Tibial nerve (tissue), 4 donors: ENCODE measurements around the gene CMTR2. TPM values are rescaled to one million over a fixed set of nuclear protein-coding genes. Genes with fewer than 3 reads are reported as not detected.
A peak's percentile ranks its signal among the peaks of the same experiment; 100 is the strongest.
"Not testable (repeated sequence)": the region's sequence is repeated elsewhere in the genome, so short reads cannot be mapped to it uniquely, and the experiment has no call there.

ENCODE experiments used
- DNase-seq, 2 donors: peaks; one replicate each; pipeline ENCODE4 v3.0.0-alpha.2; 2019; ENCODE audit warnings: low spot score in 2 of 2
- H3K27ac ChIP-seq, 4 donors: fragments of 200-600 bp; sonication (generic) in 3 of 4; one replicate each; pipeline ENCODE4 v1.5.1; 2017 to 2019; ENCODE audit warnings: mild to moderate bottlenecking in 1 of 4
- H3K27me3 ChIP-seq, 2 donors: fragments of 200-600 bp; sonication (generic) in 1 of 2; one replicate each; pipeline versions ENCODE4 v1.5.1 to v1.6.0; 2017 to 2019
- H3K36me3 ChIP-seq, 3 donors: fragments of 200-600 bp; sonication (generic); one replicate each; pipeline ENCODE4 v1.5.1; 2018 to 2019
- H3K4me1 ChIP-seq, 4 donors: fragments of 200-600 bp; sonication (generic) in 3 of 4; one replicate each; pipeline ENCODE4 v1.5.1; 2017 to 2019
- H3K4me3 ChIP-seq, 4 donors: fragments of 200-600 bp; sonication (generic) in 3 of 4; one replicate each; pipeline ENCODE4 v1.5.1; 2017 to 2019; ENCODE audit warnings: mild to moderate bottlenecking in 1 of 4, moderate library complexity in 1 of 4
- H3K9me3 ChIP-seq, 4 donors: fragments of 200-600 bp; sonication (generic) in 3 of 4; one replicate each; pipeline ENCODE4 v1.5.1; 2017 to 2019
- CTCF ChIP-seq, 5 experiments: fragments of 200-600 bp in 3 of 5; fragments of 450-650 bp in 2 of 5; sonication (generic) in 3 of 5; IDR thresholded peaks; one replicate each; pipeline ENCODE4 v1.5.1; 2016 to 2019; ENCODE audit warnings: antibody characterized with exemption in 5 of 5, mild to moderate bottlenecking in 3 of 5, moderate library complexity in 2 of 5
- EP300 ChIP-seq, 2 donors: sonication (generic); formaldehyde crosslinking; IDR thresholded peaks; one replicate each; pipeline ENCODE4 v1.6.1; 2017; ENCODE audit warnings: antibody characterized with exemption in 2 of 2, mild to moderate bottlenecking in 1 of 2
- POLR2A ChIP-seq, 2 donors: fragments of 450-650 bp; IDR thresholded peaks; one replicate each; pipeline ENCODE4 v1.6.1; 2017; ENCODE audit warnings: antibody characterized with exemption in 2 of 2, mild to moderate bottlenecking in 2 of 2, moderate library complexity in 2 of 2
- WGBS, 2 donors: methylation state at CpG; one replicate each; pipeline ENCODE4 v1.1.5; 2018; 5-methylcytosine and 5-hydroxymethylcytosine counted together
- total RNA-seq, 4 donors: library from RNA; depleted of rRNA; stranded (reverse); fragments of >200 nt; gene quantifications; one replicate each; pipeline ENCODE4 v1.1.0, GENCODE V29; 2016

The CMTR2 gene
- total RNA-seq, 4 donors from 2014 or later: 17.1 to 31.4 (median 22.2) TPM

DNA sequence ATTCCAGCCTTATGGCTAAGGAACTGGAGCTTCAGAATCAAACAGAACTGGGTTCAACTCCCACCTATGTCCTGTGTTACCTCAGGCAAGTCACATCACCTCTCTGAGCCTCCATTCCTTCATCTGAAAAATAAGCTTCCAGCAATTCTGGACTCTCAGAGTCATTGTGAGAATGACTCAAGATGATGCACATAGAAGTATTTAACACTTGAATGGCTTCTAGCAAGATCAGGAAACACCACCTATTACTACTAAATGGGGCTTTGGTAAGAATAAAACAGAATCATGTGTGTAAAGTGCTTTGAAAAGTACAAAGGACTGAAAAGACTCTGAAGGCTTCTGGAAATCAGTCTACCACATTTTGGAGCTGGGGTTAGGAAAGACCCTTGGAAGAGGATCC, 38.5 kb upstream of the CMTR2 start:
- TF ChIP-seq CTCF (IDR thresholded peaks at IDR 0.05) (no peak), EP300 (IDR thresholded peaks at IDR 0.05) (no peak), POLR2A (IDR thresholded peaks at IDR 0.05) (no peak)
- Histone ChIP-seq H3K9me3 (peaks cover 0 to 8% (median 3%) of the 10 kb centered on the region in 4 donors), H3K4me3 (no peak overlapping the region), H3K4me1 (no peaks in the 10 kb centered on the region), H3K36me3 (no peaks in the 10 kb centered on the region), H3K27me3 (no peaks in the 10 kb centered on the region), H3K27ac (no peak overlapping the region)
- DNase-seq: no peak

- H3K27me3 ChIP-seq: no peaks in the 10 kb centered on the region
Observed at GRCh38 chr16:71319999-71320398, 30.8 kb upstream of the CMTR2 start.

GRCh38 chr16:71315269-71315668, 26.1 kb upstream of the CMTR2 start:
- 24 to 41% methylated on average over 3 of the region's 3 CpGs for WGBS, 2 donors
- TF ChIP-seq POLR2A (IDR thresholded peaks at IDR 0.05) (no peak), EP300 (IDR thresholded peaks at IDR 0.05) (no peak), CTCF (IDR thresholded peaks at IDR 0.05) (no peak)
- no peaks in the 10 kb centered on the region for H3K4me1 ChIP-seq
- H3K27me3 ChIP-seq: no peaks in the 10 kb centered on the region
- H3K4me3 ChIP-seq: no peak overlapping the region
- H3K36me3 ChIP-seq: no peaks in the 10 kb centered on the region
- H3K9me3 ChIP-seq: no peaks in the 10 kb centered on the region
- DNase-seq: no peak
- no peak overlapping the region for H3K27ac ChIP-seq

More at GRCh38 chr16:71319999-71320398, 30.8 kb upstream of the CMTR2 start:
- 59 to 74% methylated on average over 4 of the region's 4 CpGs for WGBS, 2 donors
- TF ChIP-seq EP300 (IDR thresholded peaks at IDR 0.05) (no peak), CTCF (IDR thresholded peaks at IDR 0.05) (no peak), POLR2A (IDR thresholded peaks at IDR 0.05) (no peak)
- Histone ChIP-seq H3K9me3 (no peaks in the 10 kb centered on the region), H3K36me3 (no peaks in the 10 kb centered on the region), H3K27ac (no peak overlapping the region), H3K4me3 (no peak overlapping the region), H3K4me1 (no peaks in the 10 kb centered on the region)
- DNase-seq: no peak

DNA sequence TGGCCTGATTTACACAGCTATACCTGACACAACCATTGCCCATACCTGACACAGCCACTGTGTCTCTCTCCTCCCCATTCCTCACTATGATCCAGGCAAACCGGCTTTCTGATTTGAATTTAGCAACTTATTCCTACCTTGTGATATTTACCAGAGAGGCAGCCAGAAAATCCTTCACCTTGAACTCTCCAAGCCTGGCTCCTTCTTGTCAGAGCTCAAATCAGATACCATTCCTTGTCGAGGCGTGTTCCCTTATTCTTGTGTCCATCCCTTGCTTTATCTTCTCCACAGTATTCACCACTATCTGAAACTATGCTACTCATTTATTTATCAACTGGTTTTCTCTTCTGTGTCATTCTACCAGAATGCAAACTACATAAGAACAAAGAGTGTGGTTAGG, 24.4 kb upstream of the CMTR2 start:
- not testable (repeated sequence) for H3K9me3 ChIP-seq, H3K27me3 ChIP-seq, H3K4me3 ChIP-seq, H3K4me1 ChIP-seq, DNase-seq, H3K27ac ChIP-seq, H3K36me3 ChIP-seq
- 66 to 74% methylated on average over 3 of the region's 3 CpGs for WGBS, 2 donors

GRCh38 chr16:71311553-71312158, 22.5 kb upstream of the CMTR2 start:
- Histone ChIP-seq H3K4me3 (no peak overlapping the region), H3K4me1 (no peaks in the 10 kb centered on the region), H3K27ac (no peak overlapping the region), H3K27me3 (no peaks in the 10 kb centered on the region), H3K9me3 (no peaks in the 10 kb centered on the region), H3K36me3 (no peaks in the 10 kb centered on the region)
- TF ChIP-seq CTCF (IDR thresholded peaks at IDR 0.05): peak; percentile 49 to 70 (median 61)
- no peak for TF ChIP-seq POLR2A (IDR thresholded peaks at IDR 0.05)
- no peak for TF ChIP-seq EP300 (IDR thresholded peaks at IDR 0.05)
- 18 to 28% methylated on average over 7 of the region's 7 CpGs for WGBS, 2 donors
- DNase-seq: no peak

DNA sequence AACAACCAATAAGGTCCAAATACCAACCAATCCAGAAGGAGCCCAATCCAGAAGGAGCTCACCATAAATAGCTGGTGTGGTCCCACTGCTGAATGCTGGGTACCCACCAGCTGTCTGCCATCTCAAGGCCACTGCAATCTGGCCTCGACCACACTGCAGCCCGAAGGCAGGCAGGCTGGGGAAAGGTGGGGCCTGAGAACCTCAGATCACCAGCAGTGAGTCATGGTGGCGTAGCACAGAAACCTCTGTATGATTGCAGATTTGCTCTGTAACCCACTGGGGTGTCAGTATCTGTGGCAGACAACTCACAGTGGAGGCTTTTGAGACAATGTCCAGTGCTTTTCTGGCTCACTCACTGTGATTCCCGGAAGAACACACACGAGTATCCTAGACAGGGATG, 14.7 kb upstream of the CMTR2 start:
- no peaks in the 10 kb centered on the region for H3K4me1 ChIP-seq
- H3K9me3 ChIP-seq: peaks cover 0 to 4% (median 0%) of the 10 kb centered on the region in 4 donors
- no peak overlapping the region for H3K27ac ChIP-seq
- no peak for TF ChIP-seq POLR2A (IDR thresholded peaks at IDR 0.05)
- TF ChIP-seq EP300 (IDR thresholded peaks at IDR 0.05): no peak
- H3K27me3 ChIP-seq: no peaks in the 10 kb centered on the region
- no peak for DNase-seq
- H3K36me3 ChIP-seq: no peaks in the 10 kb centered on the region
- H3K4me3 ChIP-seq: no peak overlapping the region
- 73 to 91% methylated on average over 5 of the region's 5 CpGs for whole genome bisulfite sequencing, 2 donors
